ENCODE results near the gene KLK6. TPM values are rescaled to one million over a fixed set of nuclear protein-coding genes. Genes with fewer than 3 reads are reported as not detected.

KLK6 gene
- total RNA-seq, 1 donor from 2014 or later: not detected

GRCh38 chr19:50909240-50910070 is 59.9 kb downstream of the KLK6 start:
- DNase-seq (ENCODE audit: low spot score): no peak
- Mint-ChIP-seq H3K27ac (ENCODE audit: unreplicated experiment) (no peak overlapping the region), H3K36me3 (ENCODE audit: low read depth) (no peaks in the 10 kb centered on the region), H3K4me1 (ENCODE audit: low read depth) (peaks cover 4% of the 10 kb centered on the region), H3K27me3 (ENCODE audit: low read depth) (peaks cover 53% of the 10 kb centered on the region), H3K9me3 (ENCODE audit: low read depth) (no peaks in the 10 kb centered on the region), H3K4me3 (ENCODE audit: unreplicated experiment) (no peak overlapping the region)
- TF ChIP-seq CTCF (IDR thresholded peaks at IDR 0.05): no peak

Other genes with a start within 250 kb of the KLK6 start
- gene SHANK1, start 249.8 kb downstream of the KLK6 start, total RNA-seq: 0.27 to 0.65 TPM (median 0.41 TPM) in 3 replicates
- 2.9 to 5.4 TPM (median 5.1 TPM) in 3 replicates for gene CLEC11A, start 246.2 kb downstream of the KLK6 start, total RNA-seq
- gene GPR32, start 199.1 kb downstream of the KLK6 start, total RNA-seq: not detected in 3 replicates
- gene ACP4, start 179.2 kb downstream of the KLK6 start, total RNA-seq: not detected in 3 replicates
- not detected in 3 replicates for gene KLK1, start 145.8 kb downstream of the KLK6 start, total RNA-seq
- not detected in 3 replicates for gene KLK15, start 136.0 kb downstream of the KLK6 start, total RNA-seq
- not detected in 3 replicates for gene KLK3, start 114.7 kb downstream of the KLK6 start, total RNA-seq
- gene KLK2, start 96.2 kb downstream of the KLK6 start, total RNA-seq: not detected in 3 replicates
- gene KLK4, start 58.2 kb downstream of the KLK6 start, total RNA-seq: not detected in 3 replicates
- 0.38 to 0.42 TPM in 2 of 3 replicates, not detected in the other for gene KLK5, start 16.6 kb downstream of the KLK6 start, total RNA-seq
- not detected in 3 replicates for gene KLK7, start 14.3 kb upstream of the KLK6 start, total RNA-seq
- gene KLK8, start 32.0 kb upstream of the KLK6 start, total RNA-seq: not detected in 3 replicates
- not detected in 3 replicates for gene KLK10, start 50.1 kb upstream of the KLK6 start, total RNA-seq
- gene KLK11, start 57.0 kb upstream of the KLK6 start, total RNA-seq: not detected in 3 replicates
- gene KLK12, start 65.4 kb upstream of the KLK6 start, total RNA-seq: not detected in 3 replicates
- not detected in 3 replicates for gene KLK13, start 95.5 kb upstream of the KLK6 start, total RNA-seq
- not detected in 3 replicates for gene KLK14, start 113.3 kb upstream of the KLK6 start, total RNA-seq
- gene CTU1, start 138.8 kb upstream of the KLK6 start, total RNA-seq: 5.2 to 6.1 TPM (median 5.2 TPM) in 3 replicates
- gene SIGLEC9, start 155.3 kb upstream of the KLK6 start, total RNA-seq: not detected in 3 replicates
- not detected in 3 replicates for gene SIGLEC7, start 172.7 kb upstream of the KLK6 start, total RNA-seq